Immature natural killer cell (primary cell): ENCODE results near the gene POTEC. TPM values are rescaled to one million over a fixed set of nuclear protein-coding genes. Genes with fewer than 3 reads are reported as not detected.
"Not testable (repeated sequence)": the region's sequence is repeated elsewhere in the genome, so short reads cannot be mapped to it uniquely, and the experiment has no call there.

Experiments used
- DNase-seq, 3 donors: peaks; one replicate each; pipeline ENCODE4 v3.0.0; 2022; ENCODE audit warnings: mixed read lengths in 1 of 3
- H3K27ac Mint-ChIP-seq, 6 donors: one replicate each; pipeline ENCODE4 v1.8.0; 2020; ENCODE audit warnings: mixed read lengths in 6 of 6, mild to moderate bottlenecking in 5 of 6, inconsistent platforms in 4 of 6, moderate library complexity in 3 of 6
- H3K27me3 Mint-ChIP-seq, 3 donors: one replicate each; pipeline ENCODE4 v1.8.0; 2020 to 2021; ENCODE audit warnings: low read depth in 3 of 3, mild to moderate bottlenecking in 3 of 3, mixed read lengths in 3 of 3, moderate library complexity in 3 of 3, inconsistent platforms in 1 of 3
- H3K36me3 Mint-ChIP-seq, 3 donors: one replicate each; pipeline ENCODE4 v1.8.0; 2020; ENCODE audit warnings: mixed read lengths in 3 of 3, inconsistent platforms in 2 of 3, mild to moderate bottlenecking in 2 of 3
- H3K4me1 Mint-ChIP-seq, 2 donors: one replicate each; pipeline ENCODE4 v1.8.0; 2020; ENCODE audit warnings: inconsistent platforms in 2 of 2, mild to moderate bottlenecking in 2 of 2, mixed read lengths in 2 of 2, moderate library complexity in 1 of 2
- H3K4me3 Mint-ChIP-seq, 5 donors: one replicate each; pipeline ENCODE4 v1.8.0; 2020; ENCODE audit warnings: mild to moderate bottlenecking in 5 of 5, mixed read lengths in 5 of 5, inconsistent platforms in 3 of 5, moderate library complexity in 3 of 5
- H3K9me3 Mint-ChIP-seq, 6 donors: one replicate each; pipeline ENCODE4 v1.8.0; 2020; ENCODE audit warnings: mild to moderate bottlenecking in 6 of 6, mixed read lengths in 6 of 6, inconsistent platforms in 4 of 6, moderate library complexity in 3 of 6
- polyA plus RNA-seq, 3 donors: library from polyadenylated mRNA; unstranded; fragments of 300-500 nt; fragmentation: Illumina TruSeq; gene quantifications; one replicate each; pipeline ENCODE4 v1.2.3, GENCODE V29; 2021

Gene POTEC
- polyA plus RNA-seq, 3 donors from 2014 or later, result not detected

DNA sequence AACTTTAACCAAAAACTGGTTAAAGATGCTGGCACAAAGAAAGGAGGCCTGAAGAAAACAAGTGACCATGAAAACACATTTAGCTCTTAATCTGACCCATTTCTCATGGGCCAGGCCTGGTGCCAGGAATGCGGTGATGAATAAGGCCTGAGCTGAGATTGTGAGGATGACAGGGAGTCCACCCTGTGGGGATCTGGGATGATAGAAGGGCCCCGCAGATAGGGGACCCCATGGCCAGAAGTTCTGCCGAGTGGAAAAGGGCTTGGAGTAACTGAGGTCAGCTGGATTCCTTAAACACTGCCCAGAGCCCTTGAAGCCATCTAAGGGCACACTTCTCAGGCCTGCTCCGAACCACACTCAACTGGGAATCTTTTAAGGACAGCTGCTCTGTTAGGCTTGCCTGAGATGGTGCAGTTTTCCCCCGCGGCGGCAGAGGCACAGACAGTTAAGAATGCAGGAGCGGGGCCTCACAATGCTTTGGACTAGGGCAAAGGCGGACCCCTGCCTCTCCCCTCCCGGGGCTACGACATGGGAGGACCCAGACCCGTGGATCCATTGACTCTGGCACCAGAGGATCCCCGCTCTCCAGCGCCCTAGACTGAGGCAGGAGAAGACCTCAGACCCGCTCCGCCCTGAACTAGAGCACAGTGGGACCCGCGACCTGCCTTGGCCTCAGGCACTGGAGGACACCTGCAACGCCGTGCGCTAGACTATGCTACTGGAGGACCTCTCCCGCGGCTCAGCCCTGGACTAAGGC is 70.0 kb downstream of the POTEC start:
- H3K4me3 Mint-ChIP-seq, H3K36me3 Mint-ChIP-seq, H3K9me3 Mint-ChIP-seq, DNase-seq, H3K4me1 Mint-ChIP-seq, H3K27me3 Mint-ChIP-seq, H3K27ac Mint-ChIP-seq: not testable (repeated sequence)

DNA sequence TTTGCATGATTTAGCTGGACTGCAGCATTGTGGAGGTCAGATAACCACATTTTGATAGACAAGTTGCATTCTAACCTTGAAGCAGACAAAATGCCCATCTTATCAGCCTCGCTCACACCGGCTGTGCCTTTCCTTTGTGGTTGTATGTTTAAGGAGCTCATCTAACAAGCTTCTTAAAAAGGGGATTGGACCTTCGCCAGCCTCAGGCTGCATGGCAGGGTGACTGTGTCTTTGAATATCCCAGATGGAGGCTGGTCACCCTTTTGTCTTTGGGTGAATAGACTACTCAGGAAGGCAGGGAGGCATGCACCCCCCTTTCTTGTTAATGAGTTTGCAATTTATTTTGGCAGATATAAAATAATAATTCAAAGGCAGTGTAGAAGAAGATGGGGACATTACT is 72.1 kb downstream of the POTEC start:
- not testable (repeated sequence) for H3K27ac Mint-ChIP-seq

DNA sequence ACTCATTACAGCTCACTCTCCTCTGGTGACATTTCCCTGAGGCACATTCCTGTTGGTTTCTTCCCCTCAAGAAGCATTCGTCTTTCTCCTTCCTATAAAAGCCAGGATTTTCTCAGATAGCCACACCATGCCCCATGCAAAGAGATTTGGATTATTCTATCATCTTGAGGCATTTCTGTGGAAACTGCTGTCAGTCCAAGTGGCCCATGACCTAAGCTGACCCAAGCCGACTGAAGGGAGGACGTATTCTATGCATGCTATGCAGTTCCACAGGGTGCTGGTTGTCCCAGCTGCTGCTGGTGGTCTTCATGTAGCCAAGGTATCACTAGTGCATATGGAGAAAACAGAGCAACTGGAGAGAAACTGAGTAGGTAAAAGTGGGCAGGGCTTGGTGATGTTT is 73.0 kb downstream of the POTEC start:
- not testable (repeated sequence) for DNase-seq, H3K27me3 Mint-ChIP-seq, H3K27ac Mint-ChIP-seq, H3K4me1 Mint-ChIP-seq, H3K9me3 Mint-ChIP-seq, H3K4me3 Mint-ChIP-seq, H3K36me3 Mint-ChIP-seq

More for the DNA sequence above, 72.1 kb downstream of the POTEC start:
- H3K36me3 Mint-ChIP-seq, H3K9me3 Mint-ChIP-seq, H3K4me3 Mint-ChIP-seq, H3K4me1 Mint-ChIP-seq, H3K27me3 Mint-ChIP-seq, DNase-seq: not testable (repeated sequence)

DNA sequence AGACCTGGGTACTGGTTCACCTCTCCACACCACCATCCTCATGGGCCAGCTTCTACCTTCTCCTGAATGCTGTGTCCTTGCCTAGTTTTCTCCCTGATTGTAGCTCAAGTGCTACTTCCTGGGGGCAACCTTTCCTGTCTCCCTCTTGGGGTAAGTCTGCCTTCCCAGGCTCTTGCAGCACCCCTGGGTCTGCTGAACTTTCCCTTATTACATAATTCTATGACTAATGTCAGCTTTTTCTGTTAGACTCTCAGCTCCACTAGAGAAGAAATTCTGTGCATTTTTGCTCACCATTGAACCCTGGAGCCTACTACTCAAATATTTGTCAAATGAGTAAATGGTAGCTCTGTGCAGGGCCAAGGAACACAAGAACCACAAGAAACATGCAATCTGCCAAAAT is 73.4 kb downstream of the POTEC start:
- H3K4me1 Mint-ChIP-seq, H3K4me3 Mint-ChIP-seq, H3K36me3 Mint-ChIP-seq, DNase-seq, H3K27me3 Mint-ChIP-seq, H3K27ac Mint-ChIP-seq, H3K9me3 Mint-ChIP-seq: not testable (repeated sequence)

DNA sequence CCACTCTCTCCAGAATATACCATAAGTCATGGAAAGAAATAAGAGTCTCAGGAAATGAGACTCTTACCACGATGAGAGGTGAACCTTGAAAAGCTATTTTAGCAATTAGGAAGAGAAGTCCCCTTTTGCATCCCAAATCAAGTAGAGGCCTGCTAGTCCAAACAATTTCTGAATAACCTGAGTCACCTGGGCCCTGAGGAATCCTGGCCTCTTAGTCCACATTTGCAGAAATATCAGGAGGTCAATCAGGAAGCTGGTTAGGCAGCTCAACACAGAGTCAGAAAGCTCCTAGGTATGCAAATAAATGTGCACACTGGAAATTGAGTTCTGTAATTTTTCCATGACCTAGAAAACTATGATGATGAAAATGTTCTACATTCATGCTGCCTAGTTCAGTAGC is 77.4 kb downstream of the POTEC start:
- not testable (repeated sequence) for DNase-seq

More for the DNA sequence above, 77.4 kb downstream of the POTEC start:
- not testable (repeated sequence) for H3K27ac Mint-ChIP-seq, H3K9me3 Mint-ChIP-seq, H3K4me1 Mint-ChIP-seq, H3K36me3 Mint-ChIP-seq, H3K27me3 Mint-ChIP-seq, H3K4me3 Mint-ChIP-seq

Other genes with a start within 250 kb of the POTEC start
- gene ANKRD30B, start 204.6 kb upstream of the POTEC start, polyA plus RNA-seq, result not detected